Liver (tissue), 3 donors: Measurements from ENCODE around the gene ST7L.

ENCODE experiments used
- ATF3 ChIP-seq: IDR thresholded peaks from 2 replicates; pipeline ENCODE4 v1.6.1; 2016; ENCODE audit warnings: antibody characterized with exemption
- CTCF ChIP-seq: fragments of 150-350 bp; IDR thresholded peaks from 2 replicates; pipeline ENCODE4 v1.5.1; 2017; ENCODE audit warnings: improper control_type of control experiment, low read depth, low read length; ENCODE audit not compliant: missing input control
- EGR1 ChIP-seq, 2 donors: IDR thresholded peaks; 2 replicates each; pipeline ENCODE4 v1.6.1; 2016 to 2018; ENCODE audit warnings: antibody characterized with exemption in 2 of 2, low read depth in 2 of 2
- FOXA1 ChIP-seq: IDR thresholded peaks from 2 replicates; pipeline ENCODE4 v1.6.1; 2016; ENCODE audit warnings: antibody characterized with exemption
- JUND ChIP-seq, 2 donors: IDR thresholded peaks; 2 replicates each; pipeline ENCODE4 v1.6.1; 2016; ENCODE audit warnings: antibody characterized with exemption in 2 of 2
- MAX ChIP-seq: IDR thresholded peaks from 2 replicates; pipeline ENCODE4 v1.6.1; 2016; ENCODE audit warnings: antibody characterized with exemption
- RAD21 ChIP-seq, 2 donors: IDR thresholded peaks; 2 replicates each; pipeline ENCODE4 v1.6.1; 2016; ENCODE audit warnings: antibody characterized with exemption in 2 of 2, mild to moderate bottlenecking in 2 of 2
- REST ChIP-seq: IDR thresholded peaks from 2 replicates; pipeline ENCODE4 v1.6.1; 2016; ENCODE audit warnings: antibody characterized with exemption, mild to moderate bottlenecking
- SP1 ChIP-seq: IDR thresholded peaks from 2 replicates; pipeline ENCODE4 v1.6.1; 2018; ENCODE audit warnings: antibody characterized with exemption, mild to moderate bottlenecking
- TAF1 ChIP-seq: conservative IDR thresholded peaks from 2 replicates; pipeline ENCODE4 v1.6.1; 2016; ENCODE audit warnings: antibody characterized with exemption, mild to moderate bottlenecking
- YY1 ChIP-seq: IDR thresholded peaks from 2 replicates; pipeline ENCODE4 v1.6.1; 2016; ENCODE audit warnings: antibody characterized with exemption, mild to moderate bottlenecking
- ZBTB33 ChIP-seq: IDR thresholded peaks from 2 replicates; pipeline ENCODE4 v1.6.1; 2016; ENCODE audit warnings: antibody characterized with exemption
- donor health status: healthy.
- donor health status: healthy.

- TF ChIP-seq CTCF (no peak), ZBTB33 (no peak), MAX (no peak), REST (no peak), FOXA1 (no peak), RAD21 (IDR thresholded peaks at IDR 0.05) (no peak), ATF3 (no peak), EGR1 (IDR thresholded peaks at IDR 0.05; ENCODE audit: low read depth in 2 of 2) (no peak), SP1 (no peak), YY1 (no peak), JUND (IDR thresholded peaks at IDR 0.05) (no peak), TAF1 (no peak)
These were observed 122.7 kb downstream of the ST7L start for GRCh38 chr1:112496290-112496689.
